Endodermal cell (in vitro differentiated cells): ENCODE data around the gene COQ8B. TPM values are rescaled to one million over a fixed set of nuclear protein-coding genes. Genes with fewer than 3 reads are reported as not detected.

Source experiments
- DNase-seq: peaks from one replicate; pipeline ENCODE4 v3.0.0-alpha.2; 2017
- H3K27ac ChIP-seq: 2 replicates; pipeline ENCODE4 v1.5.1; 2013; ENCODE audit warnings: mild to moderate bottlenecking, low read depth, low read length, moderate library complexity
- H3K27me3 ChIP-seq: 2 replicates; pipeline ENCODE4 v1.6.1; 2013; ENCODE audit warnings: mild to moderate bottlenecking, low read length, moderate library complexity; ENCODE audit not compliant: insufficient read depth, control insufficient read depth, poor library complexity, severe bottlenecking
- H3K36me3 ChIP-seq: 2 replicates; pipeline ENCODE4 v1.7.0; 2013; ENCODE audit warnings: mild to moderate bottlenecking, low read length, moderate library complexity; ENCODE audit not compliant: control insufficient read depth, insufficient read depth
- H3K4me1 ChIP-seq: one replicate; pipeline ENCODE4 v1.7.0; 2013; ENCODE audit warnings: low read length; ENCODE audit not compliant: control insufficient read depth, insufficient read depth
- H3K4me3 ChIP-seq: 2 replicates; pipeline ENCODE4 v1.5.1; 2013; ENCODE audit warnings: mild to moderate bottlenecking, low read length, moderate library complexity
- H3K9ac ChIP-seq: 2 replicates; pipeline ENCODE4 v1.6.1; 2013; ENCODE audit warnings: mild to moderate bottlenecking, low read length, moderate library complexity; ENCODE audit not compliant: poor library complexity, severe bottlenecking; ENCODE audit errors: extremely low read depth
- H3K9me3 ChIP-seq: 2 replicates; pipeline ENCODE4 v1.6.1; 2013; ENCODE audit warnings: mild to moderate bottlenecking, low read length, moderate library complexity; ENCODE audit not compliant: control insufficient read depth
- H3K27ac Mint-ChIP-seq: 2 replicates; pipeline ENCODE4 v1.8.0; 2020; ENCODE audit warnings: mixed read lengths
- H3K27me3 Mint-ChIP-seq: 2 replicates; pipeline ENCODE4 v1.8.0; 2021; ENCODE audit warnings: mild to moderate bottlenecking, mixed read lengths; ENCODE audit not compliant: insufficient read depth
- H3K36me3 Mint-ChIP-seq: 2 replicates; pipeline ENCODE4 v1.8.0; 2020; ENCODE audit warnings: low read depth, mixed read lengths
- H3K4me1 Mint-ChIP-seq: 2 replicates; pipeline ENCODE4 v1.8.0; 2020; ENCODE audit warnings: mixed read lengths
- H3K4me3 Mint-ChIP-seq: 2 replicates; pipeline ENCODE4 v1.8.0; 2020; ENCODE audit warnings: mild to moderate bottlenecking, moderate library complexity, mixed read lengths
- H3K9me3 Mint-ChIP-seq: 2 replicates; pipeline ENCODE4 v1.8.0; 2020; ENCODE audit warnings: mild to moderate bottlenecking, mixed read lengths
- WGBS, 2 experiments: methylation state at CpG; one replicate each; pipeline versions ENCODE4 v1.1.5 to v1.1.7; 2013; ENCODE audit warnings: missing lambda C conversion rate in 2 of 2, mixed read lengths in 1 of 2; ENCODE audit not compliant: insufficient coverage in 1 of 2, insufficient read length in 1 of 2; 5-methylcytosine and 5-hydroxymethylcytosine counted together
- total RNA-seq, 2 donors: library from RNA; stranded (reverse); fragmentation: NEBNext Ultra II Directional in 1 of 2; extraction: Animal tissue kit (Norgen Biotek cat#: 25700) in 1 of 2; gene quantifications; 2 replicates in 1 of 2; 3 replicates in 1 of 2; pipeline ENCODE4 v1.2.1, GENCODE V29; 2021
- TF ChIP-seq, protein P1 (sequence below): fragments of 200-600 bp; sonication (generic); conservative IDR thresholded peaks from 2 replicates; pipeline ENCODE4 v1.5.0; 2021; ENCODE audit warnings: antibody characterized with exemption, mild to moderate bottlenecking

Gene COQ8B
- total RNA-seq, 2 donors from 2014 or later = 45.6 to 49.8 TPM

DNA sequence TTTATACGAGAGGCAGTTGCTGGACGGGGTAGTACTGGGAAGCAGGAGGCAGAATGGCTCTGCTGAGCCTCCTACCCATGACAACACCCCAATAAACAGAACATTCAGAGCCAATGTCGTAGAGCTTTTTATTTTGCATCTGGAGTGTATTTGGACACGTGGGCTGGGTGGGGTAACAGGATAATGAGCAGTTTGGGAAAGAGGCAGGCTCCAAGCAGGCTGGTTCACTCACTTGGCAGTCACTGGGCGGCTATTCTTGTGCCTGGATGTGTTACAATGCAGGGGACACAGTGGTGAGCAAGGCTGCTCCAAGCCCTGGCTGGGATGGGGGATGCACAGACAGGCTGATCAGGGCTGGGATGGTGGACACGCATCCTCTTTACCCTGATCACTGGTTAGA is 24.1 kb upstream of the COQ8B start:
- no peak overlapping the region for H3K4me3 Mint-ChIP-seq
- H3K36me3 Mint-ChIP-seq = peaks cover 30% of the 10 kb centered on the region
- DNase-seq = no peak
- Histone ChIP-seq H3K4me1 (no peaks in the 10 kb centered on the region), H3K27ac (peak overlapping the region; percentile 72), H3K9me3 (no peaks in the 10 kb centered on the region), H3K4me3 (no peak overlapping the region), H3K9ac (no peak overlapping the region), H3K36me3 (peaks cover 23% of the 10 kb centered on the region), H3K27me3 (no peaks in the 10 kb centered on the region)
- peaks cover 3% of the 10 kb centered on the region for H3K4me1 Mint-ChIP-seq
- peak overlapping the region; percentile 76 for H3K27ac Mint-ChIP-seq
- H3K9me3 Mint-ChIP-seq = no peaks in the 10 kb centered on the region
- H3K27me3 Mint-ChIP-seq = no peaks in the 10 kb centered on the region
- TF ChIP-seq, protein P1, sequence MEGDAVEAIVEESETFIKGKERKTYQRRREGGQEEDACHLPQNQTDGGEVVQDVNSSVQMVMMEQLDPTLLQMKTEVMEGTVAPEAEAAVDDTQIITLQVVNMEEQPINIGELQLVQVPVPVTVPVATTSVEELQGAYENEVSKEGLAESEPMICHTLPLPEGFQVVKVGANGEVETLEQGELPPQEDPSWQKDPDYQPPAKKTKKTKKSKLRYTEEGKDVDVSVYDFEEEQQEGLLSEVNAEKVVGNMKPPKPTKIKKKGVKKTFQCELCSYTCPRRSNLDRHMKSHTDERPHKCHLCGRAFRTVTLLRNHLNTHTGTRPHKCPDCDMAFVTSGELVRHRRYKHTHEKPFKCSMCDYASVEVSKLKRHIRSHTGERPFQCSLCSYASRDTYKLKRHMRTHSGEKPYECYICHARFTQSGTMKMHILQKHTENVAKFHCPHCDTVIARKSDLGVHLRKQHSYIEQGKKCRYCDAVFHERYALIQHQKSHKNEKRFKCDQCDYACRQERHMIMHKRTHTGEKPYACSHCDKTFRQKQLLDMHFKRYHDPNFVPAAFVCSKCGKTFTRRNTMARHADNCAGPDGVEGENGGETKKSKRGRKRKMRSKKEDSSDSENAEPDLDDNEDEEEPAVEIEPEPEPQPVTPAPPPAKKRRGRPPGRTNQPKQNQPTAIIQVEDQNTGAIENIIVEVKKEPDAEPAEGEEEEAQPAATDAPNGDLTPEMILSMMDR = no peak
- 90 to 91% methylated on average over 4 to 6 of the region's 6 CpGs for WGBS, 2 experiments

- no peak for DNase-seq
- H3K4me3 Mint-ChIP-seq = no peak overlapping the region
- no peak overlapping the region for H3K27ac Mint-ChIP-seq
- H3K27me3 ChIP-seq = no peaks in the 10 kb centered on the region
- 89 to 92% methylated on average over 9 to 16 of the region's 16 CpGs for WGBS, 2 experiments
- TF ChIP-seq, protein P1 = no peak
- H3K9me3 ChIP-seq = no peaks in the 10 kb centered on the region
- H3K36me3 Mint-ChIP-seq = peaks cover 37% of the 10 kb centered on the region
- peak overlapping the region; percentile 72 for H3K27ac ChIP-seq
- no peak overlapping the region for H3K4me3 ChIP-seq
- no peak overlapping the region for H3K9ac ChIP-seq
- no peaks in the 10 kb centered on the region for H3K9me3 Mint-ChIP-seq
- no peaks in the 10 kb centered on the region for H3K4me1 ChIP-seq
- no peaks in the 10 kb centered on the region for H3K27me3 Mint-ChIP-seq
- H3K36me3 ChIP-seq = peaks cover 28% of the 10 kb centered on the region
- peaks cover 3% of the 10 kb centered on the region for H3K4me1 Mint-ChIP-seq
Measured at GRCh38 chr19:40739871-40740703, 23.4 kb upstream of the COQ8B start.

- H3K36me3 Mint-ChIP-seq = peaks cover 43% of the 10 kb centered on the region
- peaks cover 35% of the 10 kb centered on the region for H3K36me3 ChIP-seq
- H3K27me3 ChIP-seq = no peaks in the 10 kb centered on the region
- no peaks in the 10 kb centered on the region for H3K27me3 Mint-ChIP-seq
- H3K9me3 Mint-ChIP-seq = no peaks in the 10 kb centered on the region
- no peak overlapping the region for H3K4me3 ChIP-seq
- no peaks in the 10 kb centered on the region for H3K9me3 ChIP-seq
- H3K9ac ChIP-seq = no peak overlapping the region
- TF ChIP-seq, protein P1 = no peak
- H3K4me1 Mint-ChIP-seq = no peaks in the 10 kb centered on the region
- 89 to 95% methylated on average over 21 to 22 of the region's 22 CpGs for WGBS, 2 experiments
- peak overlapping the region; percentile 10 for H3K27ac Mint-ChIP-seq
- no peaks in the 10 kb centered on the region for H3K4me1 ChIP-seq
- DNase-seq = no peak
- peak overlapping the region; percentile 70 for H3K27ac ChIP-seq
- H3K4me3 Mint-ChIP-seq = no peak overlapping the region
Measured at GRCh38 chr19:40739030-40739839, 22.5 kb upstream of the COQ8B start.
